ENCODE results near the gene USO1.
"Not testable (repeated sequence)": the region's sequence is repeated elsewhere in the genome, so short reads cannot be mapped to it uniquely, and the experiment has no call there.

DNA sequence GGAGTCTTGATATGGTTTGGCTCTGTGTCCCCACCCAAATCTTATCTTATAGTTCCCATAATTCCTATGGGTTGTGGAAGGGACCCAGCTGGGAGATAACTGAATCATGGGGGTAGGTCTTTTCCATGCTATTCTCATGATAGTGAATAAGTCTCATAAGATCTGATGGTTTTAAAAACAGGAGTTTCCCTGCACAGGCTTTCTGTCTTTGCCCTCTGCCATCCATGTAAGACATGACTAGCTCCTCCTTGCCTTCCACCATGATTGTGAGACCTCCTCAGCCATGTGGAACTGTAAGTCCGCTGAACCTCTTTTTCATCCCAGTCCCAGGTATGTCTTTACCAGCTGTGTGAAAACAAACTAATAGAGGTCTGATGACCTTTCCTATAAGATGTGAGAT lies 37.3 kb upstream of the USO1 start:
- TF ChIP-seq POLR2A (IDR thresholded peaks at IDR 0.05; ENCODE audit: control extremely low read depth in 1 of 2, low read depth in 2 of 2, low read length in 2 of 2); POLR2AphosphoS5 (IDR thresholded peaks at IDR 0.05; ENCODE audit: low read depth, low read length); SP1 (IDR thresholded peaks at IDR 0.05; ENCODE audit: low read depth, low read length): not testable (repeated sequence)
- TF ChIP-seq, protein P1, sequence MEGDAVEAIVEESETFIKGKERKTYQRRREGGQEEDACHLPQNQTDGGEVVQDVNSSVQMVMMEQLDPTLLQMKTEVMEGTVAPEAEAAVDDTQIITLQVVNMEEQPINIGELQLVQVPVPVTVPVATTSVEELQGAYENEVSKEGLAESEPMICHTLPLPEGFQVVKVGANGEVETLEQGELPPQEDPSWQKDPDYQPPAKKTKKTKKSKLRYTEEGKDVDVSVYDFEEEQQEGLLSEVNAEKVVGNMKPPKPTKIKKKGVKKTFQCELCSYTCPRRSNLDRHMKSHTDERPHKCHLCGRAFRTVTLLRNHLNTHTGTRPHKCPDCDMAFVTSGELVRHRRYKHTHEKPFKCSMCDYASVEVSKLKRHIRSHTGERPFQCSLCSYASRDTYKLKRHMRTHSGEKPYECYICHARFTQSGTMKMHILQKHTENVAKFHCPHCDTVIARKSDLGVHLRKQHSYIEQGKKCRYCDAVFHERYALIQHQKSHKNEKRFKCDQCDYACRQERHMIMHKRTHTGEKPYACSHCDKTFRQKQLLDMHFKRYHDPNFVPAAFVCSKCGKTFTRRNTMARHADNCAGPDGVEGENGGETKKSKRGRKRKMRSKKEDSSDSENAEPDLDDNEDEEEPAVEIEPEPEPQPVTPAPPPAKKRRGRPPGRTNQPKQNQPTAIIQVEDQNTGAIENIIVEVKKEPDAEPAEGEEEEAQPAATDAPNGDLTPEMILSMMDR (IDR thresholded peaks at IDR 0.05; ENCODE audit: control extremely low read depth in 1 of 3, insufficient read depth in 1 of 3, low read depth in 1 of 3, low read length in 3 of 3), result not testable (repeated sequence)
